DND-41 (cell line): ENCODE measurements around the gene FAM227A.
A peak's percentile ranks its signal among the peaks of the same experiment; 100 is the strongest.

Source experiments
- ATAC-seq: fragments of 200-7000 bp; cut with Tn5 transposase; 3 replicates; pipeline ENCODE4 v1.9.1; 2021; ENCODE audit warnings: low read depth; ENCODE audit not compliant: insufficient read depth
- DNase-seq: peaks from one replicate; pipeline ENCODE4 v3.0.0-alpha.2; 2020
- H2AFZ ChIP-seq: 2 replicates; pipeline ENCODE4 v1.6.0; 2012; ENCODE audit warnings: low read depth, low read length
- H3K27ac ChIP-seq: 2 replicates; pipeline ENCODE4 v1.5.1; 2012; ENCODE audit warnings: low read length, inconsistent platforms
- H3K27me3 ChIP-seq: fragments of 200-600 bp; sonication (generic); 2 replicates; pipeline ENCODE4 v1.6.0; 2012; ENCODE audit warnings: low read length, mild to moderate bottlenecking, inconsistent platforms; ENCODE audit not compliant: insufficient read depth, poor library complexity
- H3K36me3 ChIP-seq: 2 replicates; pipeline ENCODE4 v1.5.1; 2012; ENCODE audit warnings: low read length, inconsistent platforms; ENCODE audit not compliant: insufficient read depth
- H3K4me1 ChIP-seq: 2 replicates; pipeline ENCODE4 v1.5.1; 2012; ENCODE audit warnings: mild to moderate bottlenecking, low read length; ENCODE audit not compliant: insufficient read depth
- H3K4me2 ChIP-seq: 2 replicates; pipeline ENCODE4 v1.6.0; 2012; ENCODE audit warnings: mild to moderate bottlenecking, moderate library complexity, low read length, inconsistent platforms; ENCODE audit not compliant: insufficient read depth
- H3K4me3 ChIP-seq, 2 experiments: fragments of 200-600 bp in 1 of 2; shearing (Covaris generic) in 1 of 2; 2 replicates each; pipeline ENCODE4 v1.5.1; 2012 to 2016; ENCODE audit warnings: inconsistent platforms in 2 of 2, low read length in 2 of 2, mild to moderate bottlenecking in 2 of 2, low read depth in 1 of 2, moderate library complexity in 1 of 2
- H3K79me2 ChIP-seq: 2 replicates; pipeline ENCODE4 v1.6.0; 2012; ENCODE audit warnings: low read length, inconsistent platforms; ENCODE audit not compliant: insufficient read depth
- H3K9ac ChIP-seq: 2 replicates; pipeline ENCODE4 v1.6.0; 2012; ENCODE audit warnings: low read depth, mild to moderate bottlenecking, inconsistent platforms, low read length, moderate library complexity
- H3K9me3 ChIP-seq: 2 replicates; pipeline ENCODE4 v1.5.1; 2012; ENCODE audit warnings: low read length, moderate library complexity, mild to moderate bottlenecking, inconsistent platforms; ENCODE audit not compliant: insufficient read depth, severe bottlenecking
- H4K20me1 ChIP-seq: 2 replicates; pipeline ENCODE4 v1.6.0; 2012; ENCODE audit warnings: low read length; ENCODE audit not compliant: insufficient read depth
- EZH2 ChIP-seq: IDR thresholded peaks from 3 replicates; pipeline ENCODE4 v1.6.1; 2012; ENCODE audit warnings: borderline replicate concordance, low read depth, mild to moderate bottlenecking, moderate library complexity, low read length, inconsistent platforms; ENCODE audit not compliant: severe bottlenecking
- TF ChIP-seq, protein P1 (sequence below): IDR thresholded peaks from 2 replicates; pipeline ENCODE4 v1.5.1; 2012; ENCODE audit warnings: borderline replicate concordance, low read length, moderate library complexity, mild to moderate bottlenecking; ENCODE audit not compliant: poor library complexity, severe bottlenecking; ENCODE audit errors: extremely low read depth

Gene FAM227A

DNA sequence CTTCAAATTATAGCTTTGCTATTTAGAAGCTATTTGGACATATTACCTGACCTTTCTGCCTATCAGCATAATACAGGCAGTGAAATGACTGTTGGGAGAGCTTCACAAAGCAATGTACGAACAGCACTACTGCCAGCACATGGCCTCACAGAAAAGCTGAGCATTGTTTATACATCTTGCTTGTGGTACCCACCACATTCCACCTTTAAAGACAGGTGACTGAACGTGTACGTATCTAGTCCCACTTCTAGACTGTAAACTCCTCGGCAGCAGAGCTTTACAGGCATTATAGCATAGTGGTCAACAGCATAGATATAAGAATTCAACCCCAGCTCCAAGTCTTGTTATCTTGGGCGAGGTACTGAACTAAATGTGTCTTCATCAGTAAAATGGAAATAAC, 43.0 kb upstream of the FAM227A start:
- H3K4me1 ChIP-seq, result peaks cover 52% of the 10 kb centered on the region
- peaks cover 16% of the 10 kb centered on the region for H3K36me3 ChIP-seq
- peak overlapping the region; percentile 90 for H3K9ac ChIP-seq
- H3K4me2 ChIP-seq, result peak overlapping the region; percentile 90
- no peaks in the 10 kb centered on the region for H3K27me3 ChIP-seq
- H3K79me2 ChIP-seq, result peaks cover 70% of the 10 kb centered on the region
- H3K27ac ChIP-seq, result peak overlapping the region; percentile 84
- peak overlapping the region; percentile 80 for H3K4me3 ChIP-seq
- H2AFZ ChIP-seq, result no peak overlapping the region
- no peak for ATAC-seq
- H4K20me1 ChIP-seq, result peaks cover 13% of the 10 kb centered on the region; the same call in 1 of the 2 replicates
- no peak for DNase-seq
- H3K9me3 ChIP-seq, result no peaks in the 10 kb centered on the region
- no peak for TF ChIP-seq EZH2
- TF ChIP-seq, protein P1, sequence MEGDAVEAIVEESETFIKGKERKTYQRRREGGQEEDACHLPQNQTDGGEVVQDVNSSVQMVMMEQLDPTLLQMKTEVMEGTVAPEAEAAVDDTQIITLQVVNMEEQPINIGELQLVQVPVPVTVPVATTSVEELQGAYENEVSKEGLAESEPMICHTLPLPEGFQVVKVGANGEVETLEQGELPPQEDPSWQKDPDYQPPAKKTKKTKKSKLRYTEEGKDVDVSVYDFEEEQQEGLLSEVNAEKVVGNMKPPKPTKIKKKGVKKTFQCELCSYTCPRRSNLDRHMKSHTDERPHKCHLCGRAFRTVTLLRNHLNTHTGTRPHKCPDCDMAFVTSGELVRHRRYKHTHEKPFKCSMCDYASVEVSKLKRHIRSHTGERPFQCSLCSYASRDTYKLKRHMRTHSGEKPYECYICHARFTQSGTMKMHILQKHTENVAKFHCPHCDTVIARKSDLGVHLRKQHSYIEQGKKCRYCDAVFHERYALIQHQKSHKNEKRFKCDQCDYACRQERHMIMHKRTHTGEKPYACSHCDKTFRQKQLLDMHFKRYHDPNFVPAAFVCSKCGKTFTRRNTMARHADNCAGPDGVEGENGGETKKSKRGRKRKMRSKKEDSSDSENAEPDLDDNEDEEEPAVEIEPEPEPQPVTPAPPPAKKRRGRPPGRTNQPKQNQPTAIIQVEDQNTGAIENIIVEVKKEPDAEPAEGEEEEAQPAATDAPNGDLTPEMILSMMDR, result no peak

DNA sequence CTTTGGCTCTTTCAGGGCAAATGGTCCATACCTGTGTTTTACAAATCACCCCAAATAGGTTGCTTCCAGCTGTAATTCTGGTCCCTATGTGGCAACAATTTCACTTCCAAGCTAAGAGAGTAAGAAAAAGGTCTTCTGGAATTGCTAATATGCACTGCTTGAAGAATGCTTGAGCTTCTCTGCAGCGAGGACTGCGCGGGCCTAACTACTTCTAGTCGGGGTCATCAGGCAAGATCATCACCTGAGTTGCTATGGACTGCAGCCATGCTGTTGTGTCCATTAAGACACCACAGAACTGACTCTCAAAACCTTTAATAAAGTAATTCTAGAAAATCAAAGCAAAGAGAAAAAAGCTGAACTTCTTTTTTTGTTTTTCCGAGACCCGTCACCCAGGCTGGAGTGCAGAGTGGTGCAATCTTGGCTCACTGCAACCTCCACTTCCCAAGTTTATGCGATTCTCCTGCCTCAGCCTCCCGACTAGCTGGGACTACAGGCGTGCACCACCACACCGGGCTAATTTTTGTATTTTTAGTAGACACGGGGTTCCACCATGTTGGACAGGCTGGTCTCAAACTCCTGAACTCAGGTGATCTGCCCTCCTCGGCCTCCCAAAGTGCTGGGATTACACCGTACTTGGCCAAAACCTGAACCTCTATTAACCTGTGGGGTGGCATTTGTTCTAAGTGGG, 42.4 kb upstream of the FAM227A start:
- H3K79me2 ChIP-seq, result peaks cover 76% of the 10 kb centered on the region
- peak overlapping the region; percentile 90 for H3K9ac ChIP-seq

DNA sequence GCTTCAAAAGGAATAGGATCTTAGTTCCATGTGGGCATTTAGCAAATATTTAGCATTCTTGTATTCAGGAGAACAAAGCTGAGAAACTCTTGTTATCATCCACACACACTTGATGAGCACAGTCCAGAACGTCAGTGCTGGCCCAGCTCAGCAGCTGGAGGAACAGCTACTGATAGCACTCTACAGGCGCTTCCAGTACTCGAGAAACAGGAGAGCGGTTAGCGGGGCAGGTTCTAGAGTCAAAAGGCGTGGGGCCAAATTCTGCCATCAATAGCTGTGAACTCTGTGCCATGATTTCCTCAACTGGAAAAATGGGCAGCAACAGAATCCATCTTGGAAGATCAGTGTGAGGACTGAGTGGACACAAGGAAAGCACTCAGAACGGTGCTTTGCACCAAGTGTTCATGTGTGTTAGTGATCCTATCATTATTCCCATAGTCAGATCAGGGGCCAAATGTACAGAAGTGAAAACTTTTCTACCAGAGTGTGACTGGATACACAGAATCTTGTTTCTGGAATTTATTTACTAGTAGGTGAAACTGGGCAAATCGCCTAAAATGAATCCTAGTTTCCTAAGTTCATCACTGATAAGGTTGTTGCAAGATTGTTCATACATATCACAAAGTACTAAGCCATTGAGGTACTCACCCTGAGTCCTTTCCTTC, 41.4 kb upstream of the FAM227A start:
- Histone ChIP-seq H3K4me3 (peak overlapping the region in 1 of 2 experiments; percentile 80; a peak in 2 of 4 replicates), H2AFZ (no peak overlapping the region), H3K9ac (peak overlapping the region; percentile 90), H3K27me3 (no peaks in the 10 kb centered on the region), H3K36me3 (peaks cover 29% of the 10 kb centered on the region), H3K4me1 (peaks cover 54% of the 10 kb centered on the region), H4K20me1 (peaks cover 18% of the 10 kb centered on the region; the same call in 1 of the 2 replicates), H3K9me3 (no peaks in the 10 kb centered on the region), H3K79me2 (peaks cover 84% of the 10 kb centered on the region), H3K27ac (no peak overlapping the region), H3K4me2 (peak overlapping the region; percentile 90)
- ATAC-seq (no peak), DNase-seq (no peak)
- TF ChIP-seq, protein P1, result no peak
- TF ChIP-seq EZH2, result no peak

More for the DNA sequence above, 42.4 kb upstream of the FAM227A start:
- Histone ChIP-seq H4K20me1 (peaks cover 15% of the 10 kb centered on the region; the same call in 1 of the 2 replicates), H3K36me3 (peaks cover 22% of the 10 kb centered on the region), H3K27me3 (no peaks in the 10 kb centered on the region), H3K4me1 (peaks cover 54% of the 10 kb centered on the region), H3K27ac (no peak overlapping the region), H3K4me2 (peak overlapping the region; percentile 90), H3K4me3 (peak overlapping the region in 1 of 2 experiments; percentile 80; a peak in 3 of 4 replicates), H2AFZ (no peak overlapping the region), H3K9me3 (no peaks in the 10 kb centered on the region)
- no peak for TF ChIP-seq EZH2
- TF ChIP-seq, protein P1, result no peak
- ATAC-seq (no peak), DNase-seq (no peak)
